Neural crest cell (in vitro differentiated cells): ENCODE measurements around the gene CBR3. TPM values are rescaled to one million over a fixed set of nuclear protein-coding genes. Genes with fewer than 3 reads are reported as not detected.
"Not testable (repeated sequence)": the region's sequence is repeated elsewhere in the genome, so short reads cannot be mapped to it uniquely, and the experiment has no call there.

ENCODE experiments used
- DNase-seq: peaks from one replicate; pipeline ENCODE4 v3.0.0; 2021; ENCODE audit warnings: low read depth, mixed read lengths, low spot score
- H3K27ac Mint-ChIP-seq: one replicate; pipeline ENCODE4 v1.8.0; 2021; ENCODE audit warnings: mild to moderate bottlenecking, mixed read lengths; ENCODE audit not compliant: unreplicated experiment
- H3K27me3 Mint-ChIP-seq: 2 replicates; pipeline ENCODE4 v1.8.0; 2021; ENCODE audit warnings: low read depth, mild to moderate bottlenecking, mixed read lengths
- H3K36me3 Mint-ChIP-seq: 2 replicates; pipeline ENCODE4 v1.8.0; 2021; ENCODE audit warnings: low read depth, mild to moderate bottlenecking, mixed read lengths
- H3K4me1 Mint-ChIP-seq: 2 replicates; pipeline ENCODE4 v1.8.0; 2021; ENCODE audit warnings: mixed read lengths
- H3K4me3 Mint-ChIP-seq: one replicate; pipeline ENCODE4 v1.8.0; 2021; ENCODE audit warnings: mild to moderate bottlenecking, mixed read lengths
- H3K9me3 Mint-ChIP-seq: 2 replicates; pipeline ENCODE4 v1.8.0; 2021; ENCODE audit warnings: mixed read lengths
- total RNA-seq: library from RNA; stranded (reverse); gene quantifications from 2 replicates; pipeline ENCODE4 v1.2.1, GENCODE V29; 2021
- TF ChIP-seq, protein P1 (sequence below): fragments of 200-600 bp; sonication (generic); conservative IDR thresholded peaks from 2 replicates; pipeline ENCODE4 v1.5.0; 2021; ENCODE audit warnings: antibody characterized with exemption, mild to moderate bottlenecking

CBR3 gene
- total RNA-seq, 1 donor from 2014 or later = 2.8 TPM

GRCh38 chr21:36135391-36136102 is 668 bp downstream of the CBR3 start:
- peak overlapping the region; percentile 94 for H3K4me3 Mint-ChIP-seq
- TF ChIP-seq, protein P1, sequence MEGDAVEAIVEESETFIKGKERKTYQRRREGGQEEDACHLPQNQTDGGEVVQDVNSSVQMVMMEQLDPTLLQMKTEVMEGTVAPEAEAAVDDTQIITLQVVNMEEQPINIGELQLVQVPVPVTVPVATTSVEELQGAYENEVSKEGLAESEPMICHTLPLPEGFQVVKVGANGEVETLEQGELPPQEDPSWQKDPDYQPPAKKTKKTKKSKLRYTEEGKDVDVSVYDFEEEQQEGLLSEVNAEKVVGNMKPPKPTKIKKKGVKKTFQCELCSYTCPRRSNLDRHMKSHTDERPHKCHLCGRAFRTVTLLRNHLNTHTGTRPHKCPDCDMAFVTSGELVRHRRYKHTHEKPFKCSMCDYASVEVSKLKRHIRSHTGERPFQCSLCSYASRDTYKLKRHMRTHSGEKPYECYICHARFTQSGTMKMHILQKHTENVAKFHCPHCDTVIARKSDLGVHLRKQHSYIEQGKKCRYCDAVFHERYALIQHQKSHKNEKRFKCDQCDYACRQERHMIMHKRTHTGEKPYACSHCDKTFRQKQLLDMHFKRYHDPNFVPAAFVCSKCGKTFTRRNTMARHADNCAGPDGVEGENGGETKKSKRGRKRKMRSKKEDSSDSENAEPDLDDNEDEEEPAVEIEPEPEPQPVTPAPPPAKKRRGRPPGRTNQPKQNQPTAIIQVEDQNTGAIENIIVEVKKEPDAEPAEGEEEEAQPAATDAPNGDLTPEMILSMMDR = no peak
- peaks cover 19% of the 10 kb centered on the region for H3K4me1 Mint-ChIP-seq
- H3K36me3 Mint-ChIP-seq = no peaks in the 10 kb centered on the region
- peaks cover 69% of the 10 kb centered on the region for H3K27me3 Mint-ChIP-seq
- H3K9me3 Mint-ChIP-seq = no peaks in the 10 kb centered on the region
- H3K27ac Mint-ChIP-seq = peak overlapping the region; percentile 2
- peak; percentile 61 for DNase-seq

DNA sequence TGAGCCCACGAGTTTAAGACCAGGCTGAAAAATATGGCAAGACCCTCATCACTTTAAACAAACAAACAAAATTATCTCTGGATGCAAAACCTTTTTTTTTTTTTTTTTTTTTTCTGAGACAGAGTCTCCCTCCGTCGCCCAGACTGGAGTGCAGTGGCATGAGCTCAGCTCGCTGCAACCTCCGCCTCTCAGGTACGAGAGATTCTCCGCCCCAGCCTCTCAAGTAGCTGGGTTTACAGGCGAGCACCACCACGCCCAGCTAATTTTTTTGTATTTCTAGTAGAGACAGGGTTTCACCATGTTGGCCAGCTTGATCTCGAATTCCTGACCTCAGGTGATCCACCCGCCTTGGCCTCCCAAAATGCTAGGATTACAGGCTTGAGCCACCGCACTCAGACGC is 4.9 kb downstream of the CBR3 start:
- H3K4me3 Mint-ChIP-seq, H3K36me3 Mint-ChIP-seq, H3K27ac Mint-ChIP-seq, DNase-seq, H3K9me3 Mint-ChIP-seq: not testable (repeated sequence)
- Mint-ChIP-seq H3K27me3 (peaks cover 42% of the 10 kb centered on the region), H3K4me1 (peaks cover 11% of the 10 kb centered on the region)

DNA sequence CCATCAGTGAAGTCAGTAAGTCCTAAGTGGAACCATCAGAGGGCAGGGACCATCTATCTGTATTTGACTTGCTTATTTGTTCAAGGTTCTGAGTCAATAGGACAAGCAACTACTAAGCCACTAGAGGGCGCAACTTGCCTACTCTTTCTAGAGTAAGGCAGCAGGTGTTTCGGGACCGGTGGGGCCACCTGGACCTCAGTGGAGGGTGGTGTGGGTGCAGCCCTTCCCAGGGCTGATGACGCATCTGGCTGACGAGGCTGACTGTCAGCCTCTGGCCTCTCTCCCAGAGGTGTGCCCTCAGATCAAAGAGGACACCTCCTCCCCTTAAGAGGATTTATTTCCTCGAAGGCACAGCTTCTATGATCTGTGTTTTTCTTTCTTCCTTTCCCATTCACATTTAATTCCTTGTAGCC is 6.6 kb downstream of the CBR3 start:
- TF ChIP-seq, protein P1 = peak; percentile 96
- peaks cover 5% of the 10 kb centered on the region for H3K4me1 Mint-ChIP-seq
- peaks cover 29% of the 10 kb centered on the region for H3K27me3 Mint-ChIP-seq
- H3K9me3 Mint-ChIP-seq = no peaks in the 10 kb centered on the region
- H3K27ac Mint-ChIP-seq = no peak overlapping the region
- H3K4me3 Mint-ChIP-seq = peak overlapping the region; percentile 31
- no peaks in the 10 kb centered on the region for H3K36me3 Mint-ChIP-seq
- DNase-seq = peak; percentile 69

- H3K9me3 Mint-ChIP-seq, H3K27me3 Mint-ChIP-seq, H3K27ac Mint-ChIP-seq, DNase-seq, H3K4me1 Mint-ChIP-seq, H3K4me3 Mint-ChIP-seq, H3K36me3 Mint-ChIP-seq: not testable (repeated sequence)
Observed at GRCh38 chr21:36144233-36144632, 9.4 kb downstream of the CBR3 start.

DNA sequence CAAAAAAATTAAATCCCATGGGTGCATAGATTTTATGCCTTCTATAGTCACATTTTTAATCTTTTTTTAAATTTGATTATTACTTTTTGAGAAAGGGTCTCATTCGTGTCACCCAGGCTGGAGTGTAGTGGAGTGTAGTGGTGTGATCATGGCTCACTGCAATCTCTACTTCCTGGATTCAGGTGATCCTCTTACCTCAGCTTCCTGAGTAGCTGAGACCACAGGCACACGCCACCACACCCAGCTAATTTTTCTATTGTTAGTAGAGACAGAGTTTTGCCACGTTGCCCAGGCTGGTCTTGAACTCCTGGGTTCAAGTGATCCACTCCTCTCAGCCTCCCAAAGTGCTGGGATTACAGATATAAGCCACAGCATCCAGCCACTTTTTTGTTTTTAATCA is 10.4 kb downstream of the CBR3 start:
- DNase-seq = no peak
- no peaks in the 10 kb centered on the region for H3K36me3 Mint-ChIP-seq
- H3K9me3 Mint-ChIP-seq = no peaks in the 10 kb centered on the region
- TF ChIP-seq, protein P1 = no peak
- H3K4me1 Mint-ChIP-seq = peaks cover 9% of the 10 kb centered on the region
- no peak overlapping the region for H3K27ac Mint-ChIP-seq
- H3K4me3 Mint-ChIP-seq = no peak overlapping the region
- H3K27me3 Mint-ChIP-seq = peaks cover 5% of the 10 kb centered on the region

DNA sequence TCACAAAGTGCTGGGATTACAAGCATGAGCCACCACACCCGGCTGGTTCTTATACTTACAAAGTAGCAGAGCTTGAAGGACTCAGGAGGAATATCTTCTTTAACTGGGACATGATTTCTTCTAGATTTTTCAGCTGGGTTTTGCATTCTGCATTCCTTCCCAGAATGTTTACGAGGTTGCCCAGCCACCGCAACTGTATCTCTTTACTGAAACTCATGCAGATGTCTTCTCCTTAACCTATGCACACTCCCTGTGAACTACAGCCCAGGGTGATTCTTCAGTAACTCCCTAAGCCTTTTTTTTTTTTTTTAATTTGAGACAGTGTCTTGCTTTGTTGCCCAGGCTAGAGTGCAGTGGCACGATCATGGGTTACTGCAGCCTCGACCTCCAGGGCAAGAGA is 13.0 kb downstream of the CBR3 start:
- no peaks in the 10 kb centered on the region for H3K9me3 Mint-ChIP-seq
- peaks cover 8% of the 10 kb centered on the region for H3K4me1 Mint-ChIP-seq
- no peak overlapping the region for H3K27ac Mint-ChIP-seq
- no peaks in the 10 kb centered on the region for H3K36me3 Mint-ChIP-seq
- no peak overlapping the region for H3K4me3 Mint-ChIP-seq
- TF ChIP-seq, protein P1 = no peak
- H3K27me3 Mint-ChIP-seq = peaks cover 17% of the 10 kb centered on the region
- no peak for DNase-seq
